ENCODE measurements around the gene TESK1. TPM values are rescaled to one million over a fixed set of nuclear protein-coding genes. Genes with fewer than 3 reads are reported as not detected.
A peak's percentile ranks its signal among the peaks of the same experiment; 100 is the strongest.

The TESK1 gene
- total and polyA plus RNA-seq, 2 of the 8 experiments (the other 6 are each of a cell fraction or from before 2014, with no cell fraction given): 13.5 to 13.9 TPM

GRCh38 chr9:35618325-35618727, 13.3 kb downstream of the TESK1 start, which contains the start of gene CD72:
TSS of gene CD72 (minus strand) at chr9:35618413. CDS start at chr9:35618303, 110 bp downstream.
- H4K8ac ChIP-seq (ENCODE audit: extremely low read depth, insufficient read depth, low read length): peak within 1 kb of the TSS; percentile 94; the same call in 1 of the 2 replicates
- no peak for TF ChIP-seq SRF (IDR thresholded peaks at IDR 0.05; ENCODE audit: low read depth, low read length)
- no peak for TF ChIP-seq TBP (IDR thresholded peaks at IDR 0.05; ENCODE audit: low read depth, low read length)
- no peak for TF ChIP-seq BRCA1 (IDR thresholded peaks at IDR 0.05; ENCODE audit: low read depth, low read length)
- TF ChIP-seq RBBP5 (IDR thresholded peaks at IDR 0.05; ENCODE audit: borderline replicate concordance, low read depth, low read length): no peak
- no peak for TF ChIP-seq EZH2 (IDR thresholded peaks at IDR 0.05; ENCODE audit: low read depth, low read length, severe bottlenecking)
- no peak for TF ChIP-seq HDAC6 (IDR thresholded peaks at IDR 0.05; ENCODE audit: low read depth, low read length)
- TF ChIP-seq BACH1 (IDR thresholded peaks at IDR 0.05; ENCODE audit: low read length): no peak
- TF ChIP-seq SIX5 (IDR thresholded peaks at IDR 0.05; ENCODE audit: low read depth, low read length): no peak
- TF ChIP-seq SIRT6 (IDR thresholded peaks at IDR 0.05; ENCODE audit: low read length): no peak
- H2AK5ac ChIP-seq (ENCODE audit: low read depth, low read length): no peak within 1 kb of the TSS
- no peak within 1 kb of the TSS for H4K5ac ChIP-seq (ENCODE audit: insufficient read length, low read depth, low read length)
- DNase-seq (ENCODE audit: low read depth in 1 of 2, low spot score in 2 of 2): no peak
- H3K23me2 ChIP-seq (ENCODE audit: low read depth, low read length): peaks cover 9% of the 10 kb centered on the region
- no peaks in the 10 kb centered on the region for H3K36me3 ChIP-seq (ENCODE audit: control insufficient read depth in 2 of 4, insufficient read depth in 4 of 4, low read length in 3 of 4)
- FAIRE-seq: no peak
- no peak within 1 kb of the TSS for H3K23ac ChIP-seq (ENCODE audit: insufficient read length)
- H4K20me1 ChIP-seq (replicated peaks in 1 of 2; ENCODE audit: control insufficient read depth in 1 of 2, insufficient read depth in 2 of 2, low read length in 2 of 2): no peaks in the 10 kb centered on the region
- H3K4me1 ChIP-seq (replicated peaks in 1 of 4; ENCODE audit: control insufficient read depth in 3 of 4, insufficient read depth in 4 of 4, low read length in 3 of 4): peaks cover 0 to 9% (median 5%) of the 10 kb centered on the region in 4 experiments; a peak in 4 of 7 replicates
- no peak within 1 kb of the TSS for H3K4ac ChIP-seq (replicated peaks; ENCODE audit: insufficient read length, low read depth, low read length)
- H3K4me3 ChIP-seq (ENCODE audit: extremely low read depth in 1 of 4, insufficient read depth in 2 of 4, low read depth in 3 of 4, low read length in 4 of 4): peak within 1 kb of the TSS; percentile 44 to 69 (median 50)
- peak within 1 kb of the TSS; percentile 32 for H3K56ac ChIP-seq (replicated peaks; ENCODE audit: insufficient read length, low read depth, low read length)
- no peaks in the 10 kb centered on the region for H3K79me2 ChIP-seq (ENCODE audit: control insufficient read depth in 1 of 2, insufficient read depth in 2 of 2, low read length in 2 of 2)
- POLR2A ChIA-PET (ENCODE audit: partially characterized antibody): interaction anchor here (0.9 to 1.1 kb wide), 2 partner anchors 30 to 33 kb away, joined by 3 read pairs; partner anchors contain the start of gene SIT1
- 85% methylated on average over 7 of the region's 7 CpGs; no CpG with 5 or more reads in 1 of the 2 experiments for WGBS, 2 experiments (ENCODE audit: extremely low coverage in 1 of 2, insufficient coverage in 1 of 2, insufficient read length in 1 of 2, insufficient replicate concordance in 2 of 2, low coverage in 1 of 2, low lambda C conversion rate in 2 of 2, missing lambda C conversion rate in 1 of 2)
- H3K18ac ChIP-seq (ENCODE audit: extremely low read depth, low read length): peak within 1 kb of the TSS; percentile 61; the same call in 1 of the 2 replicates
- peak within 1 kb of the TSS in 2 of 4 experiments; percentile 3 to 44; a peak in 4 of 7 replicates for H3K9ac ChIP-seq (replicated peaks in 1 of 4; ENCODE audit: extremely low read depth in 1 of 4, low read depth in 3 of 4, low read length in 3 of 4)
- no peak within 1 kb of the TSS for H3K14ac ChIP-seq (ENCODE audit: insufficient read length)
- H2BK15ac ChIP-seq (ENCODE audit: low read length): no peak within 1 kb of the TSS
- no peak within 1 kb of the TSS for H3K27ac ChIP-seq (ENCODE audit: low read depth, low read length)
- H3K4me2 ChIP-seq (ENCODE audit: insufficient read depth in 1 of 2, low read depth in 2 of 2, low read length in 2 of 2): peak within 1 kb of the TSS; percentile 74 to 77
- H4K91ac ChIP-seq (replicated peaks; ENCODE audit: insufficient read length, low read length): peak within 1 kb of the TSS; percentile 66
- peaks cover 0 to 18% (median 14%) of the 10 kb centered on the region in 4 experiments; a peak in 4 of 7 replicates for H3K27me3 ChIP-seq (replicated peaks in 1 of 4; ENCODE audit: control insufficient read depth in 3 of 4, extremely low read depth in 1 of 4, insufficient read depth in 3 of 4, low read length in 3 of 4)
- H2BK120ac ChIP-seq (replicated peaks; ENCODE audit: low read depth, low read length): no peak within 1 kb of the TSS
- H2AFZ ChIP-seq (ENCODE audit: low read length): peak within 1 kb of the TSS; percentile 99
- no peaks in the 10 kb centered on the region for H3K9me3 ChIP-seq (ENCODE audit: insufficient read depth in 2 of 2, low read depth in 1 of 2, low read length in 1 of 2)
- CTCF ChIA-PET (ENCODE audit: partially characterized antibody): interaction anchor here (0.8 to 5.2 kb wide), 5 partner anchors 14 to 137 kb away, joined by 3 to 31 read pairs (median 5); partner anchors contain the start of genes ARHGEF39, SIT1 and TESK1
- peak within 1 kb of the TSS; percentile 54 for H2BK12ac ChIP-seq (ENCODE audit: low read depth, low read length)
- H2BK5ac ChIP-seq (ENCODE audit: low read depth, low read length): peak within 1 kb of the TSS; percentile 18; the same call in 1 of the 2 replicates
- H2BK20ac ChIP-seq (ENCODE audit: low read length): no peak within 1 kb of the TSS
- H3K79me1 ChIP-seq (ENCODE audit: low read depth, low read length): no peaks in the 10 kb centered on the region
